ENCODE measurements around the gene TASOR2. TPM values are rescaled to one million over a fixed set of nuclear protein-coding genes. Genes with fewer than 3 reads are reported as not detected.
A peak's percentile ranks its signal among the peaks of the same experiment; 100 is the strongest.

Gene TASOR2
- total and polyA plus RNA-seq, 9 of the 15 experiments (the other 6 are each of a cell fraction or from before 2014, with no cell fraction given), result 12.7 to 75.3 (median 52.3) TPM

- TF ChIP-seq PBX2 (CRISPR knock-in tag; IDR thresholded peaks at IDR 0.05; ENCODE audit: low read depth) (no peak), PBX2 (tag; conservative IDR thresholded peaks at IDR 0.05; ENCODE audit: low read depth) (no peak), ZNF766 (CRISPR knock-in tag; conservative IDR thresholded peaks at IDR 0.05) (peak; percentile 66; the same call in 1 of the 2 replicates), KLF10 (CRISPR knock-in tag; IDR thresholded peaks at IDR 0.05) (no peak), SMAD4 (CRISPR knock-in tag; conservative IDR thresholded peaks at IDR 0.05) (peak; percentile 94), MCM2 (IDR thresholded peaks at IDR 0.05; ENCODE audit: low read depth) (no peak), CBFA2T3 (IDR thresholded peaks at IDR 0.05) (no peak), RFX7 (CRISPR knock-in tag; IDR thresholded peaks at IDR 0.05) (no peak), POLR3A (IDR thresholded peaks at IDR 0.05; ENCODE audit: borderline replicate concordance, extremely low read depth, insufficient read depth, insufficient read length) (no peak), GATA2 (CRISPR knock-in tag; IDR thresholded peaks at IDR 0.05) (no peak), TEAD1 (CRISPR knock-in tag; IDR thresholded peaks at IDR 0.05) (peak; percentile 70 to 91), ETV5 (CRISPR knock-in tag; IDR thresholded peaks at IDR 0.05; ENCODE audit: low read depth) (peak; percentile 92), ZNF561 (CRISPR knock-in tag; conservative IDR thresholded peaks at IDR 0.05) (no peak), HMGN3 (IDR thresholded peaks at IDR 0.05; ENCODE audit: borderline replicate concordance, extremely low read depth, insufficient read length, low read depth, low read length) (peak; percentile 70), KAT2B (IDR thresholded peaks at IDR 0.05; ENCODE audit: low read depth, low read length) (no peak), NFRKB (IDR thresholded peaks at IDR 0.05; ENCODE audit: low read depth) (no peak), SRSF3 (IDR thresholded peaks at IDR 0.05; ENCODE audit: insufficient read depth, low read length) (no peak), SP1 (CRISPR knock-in tag; IDR thresholded peaks at IDR 0.05) (peak; percentile 68), GABPB1 (CRISPR knock-in tag; IDR thresholded peaks at IDR 0.05) (peak; percentile 97), RBM15 (IDR thresholded peaks at IDR 0.05; ENCODE audit: insufficient read depth, low read length) (no peak), SREBF2 (CRISPR knock-in tag; IDR thresholded peaks at IDR 0.05) (peak; percentile 24; the same call in 1 of the 2 replicates), ZNF384 (IDR thresholded peaks at IDR 0.05; ENCODE audit: low read depth, low read length) (no peak)
- TF ChIP-seq, protein P1, sequence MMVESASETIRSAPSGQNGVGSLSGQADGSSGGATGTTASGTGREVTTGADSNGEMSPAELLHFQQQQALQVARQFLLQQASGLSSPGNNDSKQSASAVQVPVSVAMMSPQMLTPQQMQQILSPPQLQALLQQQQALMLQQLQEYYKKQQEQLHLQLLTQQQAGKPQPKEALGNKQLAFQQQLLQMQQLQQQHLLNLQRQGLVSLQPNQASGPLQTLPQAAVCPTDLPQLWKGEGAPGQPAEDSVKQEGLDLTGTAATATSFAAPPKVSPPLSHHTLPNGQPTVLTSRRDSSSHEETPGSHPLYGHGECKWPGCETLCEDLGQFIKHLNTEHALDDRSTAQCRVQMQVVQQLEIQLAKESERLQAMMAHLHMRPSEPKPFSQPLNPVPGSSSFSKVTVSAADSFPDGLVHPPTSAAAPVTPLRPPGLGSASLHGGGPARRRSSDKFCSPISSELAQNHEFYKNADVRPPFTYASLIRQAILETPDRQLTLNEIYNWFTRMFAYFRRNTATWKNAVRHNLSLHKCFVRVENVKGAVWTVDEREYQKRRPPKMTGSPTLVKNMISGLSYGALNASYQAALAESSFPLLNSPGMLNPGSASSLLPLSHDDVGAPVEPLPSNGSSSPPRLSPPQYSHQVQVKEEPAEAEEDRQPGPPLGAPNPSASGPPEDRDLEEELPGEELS (CRISPR knock-in tag; IDR thresholded peaks at IDR 0.05; ENCODE audit: borderline replicate concordance), result peak; percentile 98
- TF ChIP-seq, protein P2, sequence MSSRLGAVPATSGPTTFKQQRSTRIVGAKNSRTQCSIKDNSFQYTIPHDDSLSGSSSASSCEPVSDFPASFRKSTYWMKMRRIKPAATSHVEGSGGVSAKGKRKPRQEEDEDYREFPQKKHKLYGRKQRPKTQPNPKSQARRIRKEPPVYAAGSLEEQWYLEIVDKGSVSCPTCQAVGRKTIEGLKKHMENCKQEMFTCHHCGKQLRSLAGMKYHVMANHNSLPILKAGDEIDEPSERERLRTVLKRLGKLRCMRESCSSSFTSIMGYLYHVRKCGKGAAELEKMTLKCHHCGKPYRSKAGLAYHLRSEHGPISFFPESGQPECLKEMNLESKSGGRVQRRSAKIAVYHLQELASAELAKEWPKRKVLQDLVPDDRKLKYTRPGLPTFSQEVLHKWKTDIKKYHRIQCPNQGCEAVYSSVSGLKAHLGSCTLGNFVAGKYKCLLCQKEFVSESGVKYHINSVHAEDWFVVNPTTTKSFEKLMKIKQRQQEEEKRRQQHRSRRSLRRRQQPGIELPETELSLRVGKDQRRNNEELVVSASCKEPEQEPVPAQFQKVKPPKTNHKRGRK (tag; IDR thresholded peaks at IDR 0.05), result no peak
Measured at GRCh38 chr10:5684318-5684970, at the start of gene TASOR2 (continued).

All from K562 (cell line).